ENCODE data around the gene LRRC32. TPM values are rescaled to one million over a fixed set of nuclear protein-coding genes. Genes with fewer than 3 reads are reported as not detected.

Gene LRRC32
- total RNA-seq, 4 donors from 2014 or later, result 19.1 to 87.5 (median 45.3) TPM

DNA sequence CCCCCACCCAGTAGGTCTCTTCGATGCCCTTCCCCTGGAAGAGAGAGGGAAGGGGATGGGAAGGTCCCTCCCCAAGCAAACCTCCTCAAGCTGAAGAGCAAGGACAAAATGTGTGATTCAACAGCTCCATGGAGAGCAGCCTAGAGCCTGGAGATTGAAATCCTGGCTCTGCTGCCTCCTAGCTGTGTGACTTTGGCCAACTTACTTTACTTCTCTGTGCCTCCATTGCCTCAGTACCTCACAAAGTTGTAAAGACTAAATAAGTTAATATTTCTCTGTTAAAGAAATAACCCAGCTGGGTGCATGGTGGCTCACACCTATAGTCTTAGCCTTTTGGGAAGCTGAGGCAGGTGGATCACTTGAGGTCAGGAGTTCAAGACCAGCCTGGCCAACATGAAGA, 21.1 kb upstream of the LRRC32 start:
- intact Hi-C loops (cut with DNase I), result no loop called here
- Histone ChIP-seq H3K9me3 (no peaks in the 10 kb centered on the region), H3K36me3 (no peaks in the 10 kb centered on the region), H3K27ac (replicated peaks in 1 of 4) (no peak overlapping the region), H3K27me3 (no peaks in the 10 kb centered on the region), H3K4me1 (no peaks in the 10 kb centered on the region), H3K4me3 (no peak overlapping the region)
- 57% methylated on average over 1 of the region's 1 CpG for WGBS
- DNase-seq (ENCODE audit: extremely low spot score), result no peak
- TF ChIP-seq, protein P1, sequence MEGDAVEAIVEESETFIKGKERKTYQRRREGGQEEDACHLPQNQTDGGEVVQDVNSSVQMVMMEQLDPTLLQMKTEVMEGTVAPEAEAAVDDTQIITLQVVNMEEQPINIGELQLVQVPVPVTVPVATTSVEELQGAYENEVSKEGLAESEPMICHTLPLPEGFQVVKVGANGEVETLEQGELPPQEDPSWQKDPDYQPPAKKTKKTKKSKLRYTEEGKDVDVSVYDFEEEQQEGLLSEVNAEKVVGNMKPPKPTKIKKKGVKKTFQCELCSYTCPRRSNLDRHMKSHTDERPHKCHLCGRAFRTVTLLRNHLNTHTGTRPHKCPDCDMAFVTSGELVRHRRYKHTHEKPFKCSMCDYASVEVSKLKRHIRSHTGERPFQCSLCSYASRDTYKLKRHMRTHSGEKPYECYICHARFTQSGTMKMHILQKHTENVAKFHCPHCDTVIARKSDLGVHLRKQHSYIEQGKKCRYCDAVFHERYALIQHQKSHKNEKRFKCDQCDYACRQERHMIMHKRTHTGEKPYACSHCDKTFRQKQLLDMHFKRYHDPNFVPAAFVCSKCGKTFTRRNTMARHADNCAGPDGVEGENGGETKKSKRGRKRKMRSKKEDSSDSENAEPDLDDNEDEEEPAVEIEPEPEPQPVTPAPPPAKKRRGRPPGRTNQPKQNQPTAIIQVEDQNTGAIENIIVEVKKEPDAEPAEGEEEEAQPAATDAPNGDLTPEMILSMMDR (IDR thresholded peaks at IDR 0.05), result no peak
- TF ChIP-seq EP300 (IDR thresholded peaks at IDR 0.05) (no peak), POLR2AphosphoS5 (IDR thresholded peaks at IDR 0.05) (no peak), POLR2A (IDR thresholded peaks at IDR 0.05; ENCODE audit: low read depth) (no peak)

DNA sequence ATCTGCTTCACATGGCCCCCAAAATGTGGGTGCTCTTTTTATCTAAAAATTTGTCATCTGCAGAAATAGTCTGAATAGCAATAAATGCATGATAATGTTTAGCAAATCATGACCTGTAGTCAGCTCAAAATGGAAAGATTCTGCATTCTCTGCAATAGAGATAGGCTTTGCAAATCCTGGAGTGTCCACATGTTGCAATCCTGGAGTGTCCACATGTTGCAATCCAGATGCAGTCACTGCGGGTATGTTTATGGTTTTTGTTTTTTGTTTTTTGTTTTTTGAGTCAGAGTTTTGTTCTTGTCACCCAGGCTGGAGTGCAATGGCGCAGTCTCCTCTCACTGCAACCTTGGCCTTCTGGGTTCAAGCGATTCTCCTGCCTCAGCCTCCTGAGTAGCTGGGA, 20.2 kb upstream of the LRRC32 start:
- 94% methylated on average over 3 of the region's 3 CpGs for WGBS
- Histone ChIP-seq H3K4me3 (no peak overlapping the region), H3K9me3 (no peaks in the 10 kb centered on the region), H3K36me3 (no peaks in the 10 kb centered on the region), H3K4me1 (no peaks in the 10 kb centered on the region), H3K27me3 (no peaks in the 10 kb centered on the region), H3K27ac (replicated peaks in 1 of 4) (no peak overlapping the region)
- no peak for TF ChIP-seq EP300 (IDR thresholded peaks at IDR 0.05)
- no peak for TF ChIP-seq POLR2A (IDR thresholded peaks at IDR 0.05; ENCODE audit: low read depth)
- TF ChIP-seq, protein P1 (IDR thresholded peaks at IDR 0.05), result no peak
- no peak for TF ChIP-seq POLR2AphosphoS5 (IDR thresholded peaks at IDR 0.05)
- no peak for DNase-seq (ENCODE audit: extremely low spot score)
- intact Hi-C loops (cut with DNase I), result no loop called here

DNA sequence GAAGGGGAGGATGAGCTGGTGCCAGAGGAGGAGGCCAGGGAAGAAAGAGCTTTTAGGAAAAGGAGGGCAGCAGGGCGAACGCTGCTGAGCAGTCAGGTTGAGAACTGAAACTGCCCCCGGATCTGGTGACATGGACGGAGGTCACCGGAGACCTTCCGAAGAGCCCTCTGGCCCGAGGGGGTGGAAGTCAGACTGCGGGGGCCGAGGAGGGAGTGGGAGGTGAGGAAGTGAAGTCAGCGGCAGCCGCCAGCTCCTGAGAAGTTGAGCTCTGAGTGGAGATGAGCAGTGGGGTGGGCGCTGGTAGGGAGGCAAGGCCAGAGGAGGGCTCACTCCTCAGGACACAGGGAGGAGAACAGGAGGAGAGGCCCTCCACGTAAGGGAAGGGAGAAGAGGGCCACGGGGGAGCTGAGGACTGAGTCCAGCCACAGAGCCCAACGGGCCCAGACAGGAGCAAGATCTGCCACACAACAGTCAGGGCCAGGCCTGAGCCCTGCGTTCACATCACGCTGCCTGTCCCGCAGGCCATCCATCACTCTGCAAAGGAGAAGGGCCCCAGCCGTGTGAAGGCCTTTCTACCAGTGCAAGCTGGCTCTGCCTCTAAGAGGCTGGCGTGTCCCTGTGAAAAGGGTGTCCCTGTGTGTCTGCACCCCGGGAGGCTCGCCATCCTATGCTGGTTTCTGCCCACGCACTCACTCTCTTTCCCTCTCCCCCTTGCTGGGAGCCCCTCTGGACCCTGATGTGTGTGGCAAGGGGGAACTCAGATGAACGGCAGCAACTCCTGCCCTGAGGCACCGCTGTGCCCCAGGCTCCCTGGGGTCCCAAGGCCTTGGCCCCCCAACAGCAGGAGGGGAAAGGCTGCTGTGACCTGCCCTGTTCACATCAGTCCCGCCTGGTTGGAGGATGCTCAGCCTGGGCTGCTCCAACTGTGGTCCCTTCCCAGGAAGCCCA, 19.0 kb upstream of the LRRC32 start:
- no peaks in the 10 kb centered on the region for H3K36me3 ChIP-seq

DNA sequence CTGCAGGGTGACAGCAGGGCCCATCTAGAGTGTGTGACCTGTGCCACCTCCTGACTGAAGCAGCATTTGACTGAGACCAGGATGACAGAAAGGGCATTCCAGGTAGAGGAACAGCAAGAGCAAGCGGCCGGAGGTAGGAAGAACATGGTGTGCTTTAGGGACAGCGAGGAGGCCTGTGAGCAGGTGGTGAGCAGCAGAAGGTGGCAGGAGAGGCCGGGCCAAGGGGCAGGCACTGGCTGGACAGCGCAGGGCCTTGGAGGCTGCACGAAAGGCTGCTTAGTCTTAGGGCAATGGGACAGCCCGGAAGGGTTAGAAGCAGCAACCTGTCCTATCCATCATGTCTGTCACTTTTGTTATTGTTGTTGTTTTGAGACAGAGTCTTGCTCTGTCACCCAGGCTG, 17.6 kb upstream of the LRRC32 start:
- DNase-seq (ENCODE audit: extremely low spot score), result no peak
- Histone ChIP-seq H3K9me3 (no peaks in the 10 kb centered on the region), H3K36me3 (no peaks in the 10 kb centered on the region), H3K4me1 (no peaks in the 10 kb centered on the region), H3K27ac (replicated peaks in 1 of 4) (no peak overlapping the region), H3K27me3 (no peaks in the 10 kb centered on the region), H3K4me3 (no peak overlapping the region)
- intact Hi-C loops (cut with DNase I), result no loop called here
- WGBS, result 75% methylated on average over 7 of the region's 7 CpGs
- TF ChIP-seq POLR2AphosphoS5 (IDR thresholded peaks at IDR 0.05), result no peak
- TF ChIP-seq POLR2A (IDR thresholded peaks at IDR 0.05; ENCODE audit: low read depth), result no peak
- no peak for TF ChIP-seq EP300 (IDR thresholded peaks at IDR 0.05)
- TF ChIP-seq, protein P1 (IDR thresholded peaks at IDR 0.05), result no peak

More for the DNA sequence above, 19.0 kb upstream of the LRRC32 start:
- Histone ChIP-seq H3K27ac (replicated peaks in 1 of 4) (no peak overlapping the region), H3K27me3 (no peaks in the 10 kb centered on the region), H3K4me1 (no peaks in the 10 kb centered on the region), H3K9me3 (no peaks in the 10 kb centered on the region), H3K4me3 (no peak overlapping the region)
- TF ChIP-seq, protein P1 (IDR thresholded peaks at IDR 0.05), result no peak
- TF ChIP-seq POLR2AphosphoS5 (IDR thresholded peaks at IDR 0.05), result no peak
- no peak for TF ChIP-seq POLR2A (IDR thresholded peaks at IDR 0.05; ENCODE audit: low read depth)
- no peak for TF ChIP-seq EP300 (IDR thresholded peaks at IDR 0.05)
- no peak for DNase-seq (ENCODE audit: extremely low spot score)
- 78% methylated on average over 23 of the region's 26 CpGs for WGBS
- intact Hi-C loops (cut with DNase I), result no loop called here
